Endothelial cell of umbilical vein (primary cell): ENCODE results near the gene CHRND. TPM values are rescaled to one million over a fixed set of nuclear protein-coding genes. Genes with fewer than 3 reads are reported as not detected.

Experiments used
- BruUV-seq: library from RNA; stranded (reverse); fragments of 400-500 nt; replicated peaks from 2 replicates; lab custom pipeline; 2021; lab: Mats Ljungman, UMichigan
- CTCF ChIA-PET: fragments of 300-600, 350-600 bp; sonication (Branson Sonifier 250); formaldehyde crosslinking; loops from one replicate; lab custom pipeline; 2021; ENCODE audit warnings: antibody characterized with exemption, inconsistent platforms; lab: Charles Lee
- POLR2A ChIA-PET: fragments of 300-600, 350-600 bp; sonication (Branson Sonifier 250); formaldehyde crosslinking; loops from one replicate; lab custom pipeline; 2021; ENCODE audit warnings: antibody characterized with exemption, inconsistent platforms; lab: Charles Lee
- DNase-seq: peaks from one replicate; pipeline ENCODE4 v3.0.0-alpha.2; 2011; ENCODE audit warnings: low read depth, low spot score
- FAIRE-seq: peaks from 2 replicates; lab custom pipeline; 2011; peaks lifted over from hg19 to GRCh38; lab: Jason Lieb, UNC
- H2AFZ ChIP-seq: 2 replicates; pipeline ENCODE4 v1.6.0; 2012; ENCODE audit warnings: low read depth, low read length, control low read depth, inconsistent platforms
- H3K27ac ChIP-seq: 2 replicates; pipeline ENCODE4 v1.5.1; 2011; ENCODE audit warnings: low read depth, mild to moderate bottlenecking, control low read depth, low read length, moderate library complexity; ENCODE audit not compliant: insufficient read depth
- H3K27me3 ChIP-seq, 2 experiments: 2 replicates each; pipeline versions ENCODE4 v1.6.0 to v1.6.1; 2011; ENCODE audit warnings: low read length in 2 of 2, mixed read lengths in 1 of 2; ENCODE audit not compliant: control insufficient read depth in 2 of 2, insufficient read depth in 2 of 2
- H3K36me3 ChIP-seq, 2 experiments: 2 replicates in 1 of 2; 3 replicates in 1 of 2; pipeline ENCODE4 v1.5.1; 2011; ENCODE audit warnings: low read length in 2 of 2, mild to moderate bottlenecking in 1 of 2, moderate library complexity in 1 of 2; ENCODE audit not compliant: control insufficient read depth in 2 of 2, insufficient read depth in 2 of 2; ENCODE audit errors: extremely low read depth in 1 of 2
- H3K4me1 ChIP-seq: 3 replicates; pipeline ENCODE4 v1.5.1; 2011; ENCODE audit warnings: mild to moderate bottlenecking, low read length; ENCODE audit not compliant: control insufficient read depth, insufficient read depth; ENCODE audit errors: extremely low read depth
- H3K4me2 ChIP-seq: 2 replicates; pipeline ENCODE4 v1.6.1; 2011; ENCODE audit warnings: low read length, control low read depth, mixed read lengths; ENCODE audit not compliant: insufficient read depth
- H3K4me3 ChIP-seq, 3 experiments: fragments of 200-600 bp in 1 of 3; sonication (generic), shearing (Covaris generic) in 1 of 3; replicated peaks in 1 of 3; 2 replicates each; pipeline ENCODE4 v1.5.1; 2011 to 2016; ENCODE audit warnings: control low read depth in 3 of 3, low read length in 3 of 3, mild to moderate bottlenecking in 2 of 3, inconsistent platforms in 1 of 3, low read depth in 1 of 3, moderate library complexity in 1 of 3; ENCODE audit not compliant: insufficient read depth in 1 of 3
- H3K79me2 ChIP-seq: 2 replicates; pipeline ENCODE4 v1.6.0; 2012; ENCODE audit warnings: low read length, inconsistent platforms; ENCODE audit not compliant: control insufficient read depth, insufficient read depth
- H3K9ac ChIP-seq: replicated peaks from 2 replicates; pipeline ENCODE3; 2011; ENCODE audit warnings: low read length, control low read depth; ENCODE audit not compliant: insufficient read depth; ENCODE audit errors: extremely low read depth
- H3K9me1 ChIP-seq: replicated peaks from 3 replicates; pipeline ENCODE4 v1.6.0; 2011; ENCODE audit warnings: mild to moderate bottlenecking, low read length; ENCODE audit not compliant: control insufficient read depth, insufficient read depth; ENCODE audit errors: extremely low read depth
- H3K9me3 ChIP-seq: replicated peaks from 2 replicates; pipeline ENCODE4 v1.5.1; 2012; ENCODE audit warnings: low read length, inconsistent platforms; ENCODE audit not compliant: control insufficient read depth, insufficient read depth
- H4K20me1 ChIP-seq: replicated peaks from 2 replicates; pipeline ENCODE3; 2011; ENCODE audit warnings: mild to moderate bottlenecking, low read length; ENCODE audit not compliant: control insufficient read depth, insufficient read depth; ENCODE audit errors: extremely low read depth
- CTCF ChIP-seq, 2 donors: IDR thresholded peaks; 1 replicate in 1 of 2; 2 replicates in 1 of 2; pipeline ENCODE4 v1.5.1; 2011; ENCODE audit warnings: low read length in 2 of 2, mild to moderate bottlenecking in 2 of 2, moderate library complexity in 2 of 2, control low read depth in 1 of 2, inconsistent platforms in 1 of 2, low read depth in 1 of 2; ENCODE audit not compliant: insufficient read depth in 1 of 2; ENCODE audit errors: extremely low read depth in 1 of 2
- EZH2 ChIP-seq: IDR thresholded peaks from 2 replicates; pipeline ENCODE4 v1.6.1; 2012; ENCODE audit warnings: borderline replicate concordance, low read depth, mild to moderate bottlenecking, moderate library complexity, low read length, inconsistent platforms; ENCODE audit not compliant: severe bottlenecking
- FOS ChIP-seq: IDR thresholded peaks from 2 replicates; pipeline ENCODE4 v1.6.1; 2011; ENCODE audit warnings: mild to moderate bottlenecking, low read length, moderate library complexity, borderline replicate concordance; ENCODE audit not compliant: insufficient read depth
- GATA2 ChIP-seq: IDR thresholded peaks from 2 replicates; pipeline ENCODE4 v1.7.0; 2011; ENCODE audit warnings: low read depth, mild to moderate bottlenecking, moderate library complexity, mixed read lengths, low read length; ENCODE audit not compliant: insufficient read length, insufficient read depth
- JUN ChIP-seq: IDR thresholded peaks from 2 replicates; pipeline ENCODE4 v1.6.1; 2011; ENCODE audit warnings: borderline replicate concordance, low read depth; ENCODE audit not compliant: insufficient read length, insufficient read depth
- MAX ChIP-seq: IDR thresholded peaks from 2 replicates; pipeline ENCODE4 v1.6.1; 2011; ENCODE audit not compliant: insufficient read depth, insufficient read length
- MYC ChIP-seq: IDR thresholded peaks from one replicate; pipeline ENCODE4 v1.6.1; 2011; ENCODE audit warnings: mild to moderate bottlenecking, low read depth, low read length
- POLR2A ChIP-seq: IDR thresholded peaks from 2 replicates; pipeline ENCODE4 v1.6.1; 2012; ENCODE audit warnings: low read depth, mild to moderate bottlenecking, control low read depth, low read length
- POLR2AphosphoS5 ChIP-seq: IDR thresholded peaks from 2 replicates; pipeline ENCODE4 v1.6.1; 2012; ENCODE audit warnings: low read depth, mild to moderate bottlenecking, control low read depth, low read length, moderate library complexity; ENCODE audit not compliant: insufficient read depth
- dilution Hi-C: fragments of 300-500 bp; cut with MboI; formaldehyde crosslinking; loops from one replicate; pipeline ENCODE4 v1.15.0; 2019; ENCODE audit warnings: low sequenced_read_pairs; ENCODE audit not compliant: extremely low pct_ligation_motif_present
- intact Hi-C: fragments of 100-400 bp; cut with micrococcal nuclease; formaldehyde crosslinking; loops from one replicate; pipeline ENCODE4 v1.10.0; 2022
- polyA plus RNA-seq, 4 experiments: library from polyadenylated mRNA; depleted of rRNA in 3 of 4; stranded (reverse) in 3 of 4; unstranded in 1 of 4; fragments of >200 nt; gene quantifications; 2 replicates each; pipeline versions ENCODE4 v1.2.1 to v1.2.3, GENCODE V29; 2011 to 2012; ENCODE audit warnings: missing spikeins in 1 of 4
- total RNA-seq: library from RNA; stranded (reverse); gene quantifications from 2 replicates; pipeline ENCODE4 v1.2.3, GENCODE V29; 2021

The CHRND gene
- total and polyA plus RNA-seq, 2 donors (not counting 3 experiments of a cell fraction or from before 2014, with no cell fraction given) = not detected

- intact Hi-C loops = no loop called here
- Histone ChIP-seq H4K20me1 (no peaks in the 10 kb centered on the region), H3K79me2 (no peaks in the 10 kb centered on the region), H3K9me1 (no peaks in the 10 kb centered on the region), H3K9ac (no peak overlapping the region), H3K9me3 (no peaks in the 10 kb centered on the region), H3K4me2 (no peak overlapping the region), H3K4me3 (no peak overlapping the region), H3K27me3 (no peaks in the 10 kb centered on the region), H3K4me1 (no peaks in the 10 kb centered on the region), H3K36me3 (peaks cover 13 to 35% of the 10 kb centered on the region in 2 experiments), H3K27ac (no peak overlapping the region), H2AFZ (no peak overlapping the region)
- FAIRE-seq (no peak), DNase-seq (no peak)
- TF ChIP-seq MAX (no peak), MYC (no peak), FOS (no peak), CTCF (IDR thresholded peaks at IDR 0.05; ENCODE audit: extremely low read depth in 1 of 2, insufficient read depth in 1 of 2, low read depth in 1 of 2, low read length in 2 of 2) (no peak), GATA2 (no peak), POLR2A (no peak), EZH2 (no peak), POLR2AphosphoS5 (no peak), JUN (no peak)
- ChIA-PET POLR2A (no interaction called here), CTCF (no interaction called here)
- BruUV-seq = no TSS peak
- dilution Hi-C loops = no loop called here
Measured at GRCh38 chr2:232573042-232573441, 47.1 kb downstream of the CHRND start.
